Small intestine (tissue), 7 donors: Measurements from ENCODE around the gene CPLANE1. TPM values are rescaled to one million over a fixed set of nuclear protein-coding genes. Genes with fewer than 3 reads are reported as not detected.

Experiments used
- DNase-seq, 2 donors: peaks; one replicate each; pipeline versions ENCODE4 v3.0.0 to v3.0.0-alpha.2; 2013
- FAIRE-seq: peaks from 2 replicates; lab custom pipeline; 2012; peaks lifted over from hg19 to GRCh38; lab: Jason Lieb, UNC
- H3K27ac ChIP-seq, 3 donors: one replicate each; pipeline ENCODE4 v1.5.1; 2013; ENCODE audit warnings: low read length in 2 of 3, mild to moderate bottlenecking in 2 of 3, control low read depth in 1 of 3, inconsistent platforms in 1 of 3, low read depth in 1 of 3, moderate library complexity in 1 of 3
- H3K27me3 ChIP-seq, 3 donors: one replicate each; pipeline ENCODE4 v1.6.1; 2013; ENCODE audit warnings: low read length in 3 of 3, inconsistent platforms in 1 of 3; ENCODE audit not compliant: control insufficient read depth in 3 of 3, insufficient read depth in 3 of 3
- H3K36me3 ChIP-seq, 3 donors: one replicate each; pipeline ENCODE4 v1.6.1; 2013; ENCODE audit warnings: low read length in 3 of 3, inconsistent platforms in 1 of 3, low read depth in 1 of 3, mild to moderate bottlenecking in 1 of 3, moderate library complexity in 1 of 3; ENCODE audit not compliant: control insufficient read depth in 3 of 3, insufficient read depth in 2 of 3
- H3K4me1 ChIP-seq, 3 donors: one replicate each; pipeline ENCODE4 v1.6.1; 2013; ENCODE audit warnings: low read length in 2 of 3, inconsistent platforms in 1 of 3, low read depth in 1 of 3, mild to moderate bottlenecking in 1 of 3, moderate library complexity in 1 of 3; ENCODE audit not compliant: control insufficient read depth in 3 of 3, insufficient read depth in 2 of 3
- H3K4me3 ChIP-seq, 3 donors: one replicate each; pipeline ENCODE4 v1.5.1; 2013; ENCODE audit warnings: low read length in 3 of 3, control low read depth in 1 of 3, inconsistent platforms in 1 of 3, low read depth in 1 of 3, mild to moderate bottlenecking in 1 of 3, moderate library complexity in 1 of 3
- H3K9me3 ChIP-seq, 2 donors: one replicate each; pipeline ENCODE4 v1.6.1; 2013; ENCODE audit warnings: low read depth in 1 of 2, low read length in 1 of 2; ENCODE audit not compliant: control insufficient read depth in 2 of 2, insufficient read depth in 1 of 2
- WGBS, 3 donors: extraction: QIAGEN DNeasy Blood & Tissue Kit; methylation state at CpG; one replicate each; pipeline ENCODE4 v1.1.7; 2013; 5-methylcytosine and 5-hydroxymethylcytosine counted together
- polyA plus RNA-seq, 4 donors: library from polyadenylated mRNA; stranded (reverse) in 3 of 4; unstranded in 1 of 4; fragments of 200-250 nt in 3 of 4; fragments of 120-200 nt in 1 of 4; gene quantifications; one replicate each; pipeline versions ENCODE4 v1.2.1 to v1.2.3, GENCODE V29; 2013
- donor health status: healthy with polysubstance abuse.
- donor health status: control.
- donor health status: control.
- donor health status: Bipolar disorder and iron deficiency.
- donor health status: healthy.

Gene CPLANE1
- polyA plus RNA-seq, 4 donors, result 0.22 to 10.5 (median 0.81) TPM

DNA sequence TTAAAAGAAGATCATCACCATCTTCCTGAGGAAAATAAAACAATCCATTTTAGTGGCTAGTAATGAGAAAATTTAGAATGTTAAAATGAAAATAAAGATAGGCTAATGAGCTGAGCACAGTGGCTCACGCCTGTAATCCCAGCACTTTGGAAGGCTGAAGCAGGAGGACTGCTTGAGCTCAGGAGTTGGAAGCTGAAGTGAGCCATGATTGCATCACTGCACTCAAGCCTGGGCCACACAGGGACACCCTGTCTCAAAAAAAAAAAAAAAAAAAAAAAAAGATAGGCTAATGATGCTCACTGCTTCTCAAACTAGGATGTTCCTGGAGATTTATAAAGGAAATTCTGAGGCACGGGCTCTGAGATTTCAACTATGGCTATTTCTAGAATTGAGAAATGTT, 50.3 kb downstream of the CPLANE1 start:
- H3K4me1 ChIP-seq, result no peaks in the 10 kb centered on the region
- no peak overlapping the region for H3K4me3 ChIP-seq
- peaks cover 0 to 21% (median 0%) of the 10 kb centered on the region in 3 donors for H3K36me3 ChIP-seq
- H3K9me3 ChIP-seq, result no peaks in the 10 kb centered on the region
- no peak overlapping the region for H3K27ac ChIP-seq
- DNase-seq, result no peak
- 95 to 100% (median 96%) methylated on average over 2 of the region's 2 CpGs for WGBS, 3 donors
- no peaks in the 10 kb centered on the region for H3K27me3 ChIP-seq
- FAIRE-seq, result no peak

DNA sequence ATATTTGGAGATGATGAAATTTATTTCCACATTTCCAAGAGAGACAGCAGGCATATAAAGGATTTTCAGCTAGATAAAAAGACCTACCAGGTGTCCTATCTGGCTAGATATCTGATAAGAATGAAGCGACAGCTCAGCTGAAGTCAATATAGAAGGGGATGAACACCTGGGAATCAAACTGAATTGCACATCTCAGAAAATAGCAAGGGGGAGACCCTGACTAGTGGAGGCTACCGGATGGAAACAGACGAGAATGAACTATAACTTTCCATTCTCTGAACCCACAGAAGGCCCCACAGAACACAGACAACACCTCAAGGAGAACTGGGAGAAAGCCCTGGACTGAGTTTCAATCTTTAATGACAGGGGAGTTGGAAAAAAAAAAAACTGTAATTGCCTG, 51.1 kb downstream of the CPLANE1 start:
- H3K27me3 ChIP-seq, result no peaks in the 10 kb centered on the region
- no peak for DNase-seq
- no peaks in the 10 kb centered on the region for H3K9me3 ChIP-seq
- H3K4me3 ChIP-seq, result no peak overlapping the region
- peaks cover 0 to 20% (median 0%) of the 10 kb centered on the region in 3 donors for H3K36me3 ChIP-seq
- peak overlapping the region in 1 of 3 donors; percentile 14 for H3K27ac ChIP-seq
- no peaks in the 10 kb centered on the region for H3K4me1 ChIP-seq
- FAIRE-seq, result no peak
- 61 to 75% (median 64%) methylated on average over 3 of the region's 3 CpGs for WGBS, 3 donors

DNA sequence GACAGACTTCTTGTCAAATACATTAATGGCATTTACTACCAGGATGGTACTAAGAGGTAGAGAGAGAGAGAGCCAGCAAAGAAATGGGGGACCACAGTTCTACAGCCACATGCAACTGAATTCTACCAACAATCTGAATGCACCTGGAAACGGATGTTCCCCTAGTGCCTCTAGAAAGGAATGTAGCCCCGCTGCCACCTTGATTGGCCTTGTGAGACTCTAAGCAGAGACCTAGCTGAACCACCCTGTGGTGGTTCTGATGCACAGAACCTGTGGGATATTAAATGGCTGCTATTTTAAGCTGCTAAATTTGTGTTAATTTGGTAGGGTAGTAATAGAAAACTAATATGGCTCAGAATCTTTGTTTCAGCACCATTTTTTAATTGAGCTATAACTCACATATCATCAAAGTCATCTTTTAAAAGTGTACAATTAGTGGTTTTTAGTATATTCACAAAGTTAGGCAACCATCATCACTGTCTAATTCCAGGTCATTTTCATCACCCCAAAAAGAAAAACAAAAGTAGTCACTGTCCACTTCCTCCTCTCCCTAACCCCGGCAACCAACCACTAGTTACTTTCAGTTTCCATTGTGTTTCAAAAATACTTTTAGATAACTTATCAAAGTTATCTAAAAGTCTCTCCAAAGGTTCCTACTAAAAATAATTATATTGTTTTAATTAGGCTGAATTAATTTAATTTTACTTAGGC, 51.7 kb downstream of the CPLANE1 start:
- FAIRE-seq, result no peak
- peak in 1 of 2 donors; percentile 31 for DNase-seq
- Histone ChIP-seq H3K9me3 (no peaks in the 10 kb centered on the region), H3K4me1 (no peaks in the 10 kb centered on the region), H3K27ac (peak overlapping the region in 2 of 3 donors; percentile 20 to 57), H3K27me3 (no peaks in the 10 kb centered on the region), H3K4me3 (no peak overlapping the region), H3K36me3 (peaks cover 0 to 26% (median 0%) of the 10 kb centered on the region in 3 donors)
- WGBS, 3 donors, result 53 to 64% (median 64%) methylated on average over 3 of the region's 3 CpGs

DNA sequence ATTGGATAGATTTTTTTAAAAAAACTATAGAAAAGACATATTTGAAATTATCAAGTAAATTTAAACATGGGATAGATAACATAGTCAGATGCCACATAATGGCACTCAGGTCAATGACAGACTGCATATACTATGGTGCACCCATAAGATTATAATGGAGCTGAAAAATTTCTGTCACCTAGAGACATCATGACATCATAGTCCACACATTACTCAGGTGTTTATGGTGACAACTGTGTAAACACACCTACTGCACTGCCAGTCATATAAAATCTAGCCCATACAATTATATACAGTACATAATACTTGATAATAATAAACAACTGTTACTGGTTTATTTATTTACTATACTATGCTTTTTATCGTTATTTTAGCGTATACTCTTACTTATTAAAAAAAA, 58.6 kb downstream of the CPLANE1 start:
- H3K9me3 ChIP-seq, result no peaks in the 10 kb centered on the region
- no peak for DNase-seq
- no peak overlapping the region for H3K4me3 ChIP-seq
- H3K27ac ChIP-seq, result no peak overlapping the region
- no peak for FAIRE-seq
- 96 to 99% (median 98%) methylated on average over 2 of the region's 2 CpGs for WGBS, 3 donors
- H3K27me3 ChIP-seq, result no peaks in the 10 kb centered on the region
- H3K4me1 ChIP-seq, result no peaks in the 10 kb centered on the region
- H3K36me3 ChIP-seq, result peaks cover 0 to 38% (median 0%) of the 10 kb centered on the region in 3 donors

DNA sequence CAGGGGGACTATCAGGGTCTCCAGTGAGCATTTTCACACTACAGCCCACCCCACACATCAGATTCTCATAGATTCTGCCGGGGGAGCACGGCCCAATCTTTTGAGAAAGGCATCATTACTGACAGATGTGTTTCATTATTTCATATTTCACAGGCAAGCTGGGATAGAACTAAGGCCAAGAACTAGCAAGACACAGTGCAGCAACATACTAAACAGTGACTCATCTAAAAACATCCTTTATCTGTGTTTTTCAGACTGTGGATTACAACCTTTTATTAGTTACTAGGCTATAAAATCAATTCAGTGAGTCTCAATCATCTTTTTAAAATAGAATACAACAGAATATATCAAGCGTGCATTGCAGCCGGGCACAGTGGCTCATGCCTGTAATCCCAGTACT, 59.8 kb downstream of the CPLANE1 start:
- Histone ChIP-seq H3K4me1 (no peaks in the 10 kb centered on the region), H3K36me3 (peaks cover 0 to 32% (median 0%) of the 10 kb centered on the region in 3 donors), H3K27ac (no peak overlapping the region), H3K4me3 (no peak overlapping the region), H3K9me3 (no peaks in the 10 kb centered on the region), H3K27me3 (no peaks in the 10 kb centered on the region)
- FAIRE-seq (no peak), DNase-seq (no peak)
- 94 to 99% (median 96%) methylated on average over 4 of the region's 4 CpGs for WGBS, 3 donors

DNA sequence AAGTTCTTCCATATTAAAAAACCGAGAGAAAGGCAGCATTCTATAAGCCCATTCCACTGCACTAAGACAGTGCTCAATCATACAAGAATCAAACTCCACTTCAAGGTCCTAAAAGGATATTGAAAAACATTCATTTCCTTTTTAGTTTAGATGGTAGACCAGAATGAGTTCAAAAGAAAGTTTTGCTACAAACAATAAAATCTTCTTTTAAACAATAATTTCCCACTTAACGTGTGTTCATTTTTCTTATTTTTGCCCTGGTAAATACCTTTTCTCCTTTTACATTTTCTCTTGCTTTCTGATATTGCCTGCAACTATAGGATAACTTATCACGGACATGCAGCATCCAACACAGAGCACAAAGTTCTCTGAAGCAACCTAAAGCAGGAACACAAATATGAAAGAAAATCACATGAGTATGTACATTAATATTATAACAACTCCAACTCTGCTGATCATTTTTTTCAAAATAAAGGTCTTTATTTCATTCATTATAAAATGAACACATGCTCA, 61.7 kb downstream of the CPLANE1 start:
- FAIRE-seq (peak; percentile 10), DNase-seq (no peak)
- Histone ChIP-seq H3K4me1 (no peaks in the 10 kb centered on the region), H3K4me3 (no peak overlapping the region), H3K27me3 (no peaks in the 10 kb centered on the region), H3K9me3 (no peaks in the 10 kb centered on the region), H3K36me3 (peaks cover 0 to 23% (median 0%) of the 10 kb centered on the region in 3 donors), H3K27ac (no peak overlapping the region)
- WGBS, 3 donors, result 94 to 96% (median 96%) methylated on average over 3 of the region's 3 CpGs

DNA sequence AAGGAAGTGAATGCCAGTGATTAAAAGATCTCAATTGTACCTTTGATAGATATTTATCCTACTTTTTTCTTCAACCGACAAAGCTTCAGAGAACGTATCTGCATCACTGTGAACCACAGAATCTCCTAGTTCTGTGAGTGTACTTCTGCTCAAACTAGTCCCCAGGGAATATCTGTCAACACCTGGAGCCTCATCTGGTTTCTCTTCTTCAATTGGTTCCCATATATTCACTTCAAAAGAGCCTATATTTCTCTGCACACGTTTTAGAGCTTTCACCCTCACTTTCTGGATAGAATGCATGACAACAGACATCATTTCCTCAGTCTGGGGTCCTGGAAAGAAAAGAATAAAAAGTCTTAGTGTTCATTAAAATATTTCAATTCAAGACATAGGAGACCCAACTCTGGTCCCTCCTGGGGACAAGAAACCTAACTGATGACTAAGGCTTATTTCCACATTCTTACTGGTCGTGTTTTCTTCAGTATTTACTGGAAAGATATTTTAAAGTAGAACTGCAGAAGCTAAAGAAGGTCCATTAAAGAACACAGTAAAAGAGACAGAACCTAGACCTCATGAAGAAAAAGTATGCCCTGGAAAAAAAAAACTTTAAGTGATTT, 64.3 kb downstream of the CPLANE1 start:
- Histone ChIP-seq H3K27me3 (no peaks in the 10 kb centered on the region), H3K9me3 (no peaks in the 10 kb centered on the region), H3K36me3 (peaks cover 0 to 20% (median 0%) of the 10 kb centered on the region in 3 donors), H3K4me3 (no peak overlapping the region), H3K27ac (no peak overlapping the region), H3K4me1 (no peaks in the 10 kb centered on the region)
- 82 to 91% (median 90%) methylated on average over 4 of the region's 4 CpGs for WGBS, 3 donors
- FAIRE-seq (no peak), DNase-seq (no peak)

DNA sequence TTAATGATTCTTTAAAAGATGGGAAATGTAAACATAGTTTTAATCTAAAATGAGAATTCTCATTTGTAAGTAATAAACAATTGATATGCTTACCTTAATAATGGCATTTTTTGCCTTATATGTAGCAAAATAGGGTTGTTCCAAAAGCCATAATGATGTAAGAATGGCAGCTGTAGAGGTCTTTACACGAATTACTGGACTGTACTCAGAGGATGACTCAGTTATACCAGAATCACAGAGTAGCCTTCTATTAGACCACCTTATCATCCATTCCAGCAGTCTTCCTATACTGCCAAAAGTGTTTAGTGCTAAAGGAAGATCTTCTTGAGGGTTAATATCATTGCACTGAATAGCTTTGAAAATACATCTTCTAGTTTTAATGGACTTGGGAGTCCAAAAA, 66.5 kb downstream of the CPLANE1 start:
- no peaks in the 10 kb centered on the region for H3K27me3 ChIP-seq
- no peak for DNase-seq
- H3K4me3 ChIP-seq, result no peak overlapping the region
- FAIRE-seq, result no peak
- H3K4me1 ChIP-seq, result no peaks in the 10 kb centered on the region
- WGBS, 3 donors, result 56 to 77% (median 60%) methylated on average over 1 of the region's 1 CpG
- no peak overlapping the region for H3K27ac ChIP-seq
- peaks cover 0 to 14% (median 0%) of the 10 kb centered on the region in 3 donors for H3K36me3 ChIP-seq
- no peaks in the 10 kb centered on the region for H3K9me3 ChIP-seq
